HG02852 (cell line): ENCODE results near the gene LCA5L.

ENCODE experiments used
- ATAC-seq: cut with Tn5 transposase; IDR thresholded peaks from one replicate; pipeline ENCODE4 v1.9.1; 2021; ENCODE audit warnings: mild to moderate bottlenecking, moderate library complexity; ENCODE audit not compliant: unreplicated experiment

Gene LCA5L

DNA sequence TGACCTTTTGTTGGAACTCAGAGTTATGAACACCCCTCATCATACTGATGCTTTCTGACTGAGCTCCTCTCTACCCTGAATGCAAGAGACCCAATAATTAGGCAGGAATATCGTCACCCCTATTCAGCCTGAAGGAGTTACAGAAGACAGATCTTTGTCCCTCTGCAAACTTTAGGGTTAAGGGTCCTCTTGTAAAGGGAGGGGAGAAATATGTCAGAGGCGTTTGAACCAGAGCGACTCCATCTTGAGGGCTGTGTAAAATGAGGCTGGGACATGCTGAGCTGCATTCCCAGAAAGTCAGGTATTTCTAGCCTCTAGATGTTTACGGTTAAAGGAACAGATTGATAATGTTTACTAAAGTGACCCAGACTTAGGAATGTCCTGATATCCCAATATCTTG, 86.2 kb downstream of the LCA5L start:
- ATAC-seq: no peak
